ENCODE measurements around the gene POU4F2.

GRCh38 chr4:146592019-146592418, 46.7 kb upstream of the POU4F2 start:
- TF ChIP-seq, protein P1, sequence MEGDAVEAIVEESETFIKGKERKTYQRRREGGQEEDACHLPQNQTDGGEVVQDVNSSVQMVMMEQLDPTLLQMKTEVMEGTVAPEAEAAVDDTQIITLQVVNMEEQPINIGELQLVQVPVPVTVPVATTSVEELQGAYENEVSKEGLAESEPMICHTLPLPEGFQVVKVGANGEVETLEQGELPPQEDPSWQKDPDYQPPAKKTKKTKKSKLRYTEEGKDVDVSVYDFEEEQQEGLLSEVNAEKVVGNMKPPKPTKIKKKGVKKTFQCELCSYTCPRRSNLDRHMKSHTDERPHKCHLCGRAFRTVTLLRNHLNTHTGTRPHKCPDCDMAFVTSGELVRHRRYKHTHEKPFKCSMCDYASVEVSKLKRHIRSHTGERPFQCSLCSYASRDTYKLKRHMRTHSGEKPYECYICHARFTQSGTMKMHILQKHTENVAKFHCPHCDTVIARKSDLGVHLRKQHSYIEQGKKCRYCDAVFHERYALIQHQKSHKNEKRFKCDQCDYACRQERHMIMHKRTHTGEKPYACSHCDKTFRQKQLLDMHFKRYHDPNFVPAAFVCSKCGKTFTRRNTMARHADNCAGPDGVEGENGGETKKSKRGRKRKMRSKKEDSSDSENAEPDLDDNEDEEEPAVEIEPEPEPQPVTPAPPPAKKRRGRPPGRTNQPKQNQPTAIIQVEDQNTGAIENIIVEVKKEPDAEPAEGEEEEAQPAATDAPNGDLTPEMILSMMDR (IDR thresholded peaks at IDR 0.05; ENCODE audit: insufficient read depth, low read length) = no peak
- TF ChIP-seq REST (IDR thresholded peaks at IDR 0.05; ENCODE audit: insufficient replicate concordance, low read depth) (no peak), GABPA (IDR thresholded peaks at IDR 0.05; ENCODE audit: low read depth) (no peak), POLR2AphosphoS5 (IDR thresholded peaks at IDR 0.05; ENCODE audit: low read depth) (no peak)
